Right hindlimb (tissue), 1 donor: ENCODE data around the gene MPP7.
"Not testable (repeated sequence)": the region's sequence is repeated elsewhere in the genome, so short reads cannot be mapped to it uniquely, and the experiment has no call there.

Experiments
- DNase-seq: peaks from one replicate; pipeline ENCODE4 v3.0.0-alpha.2; 2018

Gene MPP7

DNA sequence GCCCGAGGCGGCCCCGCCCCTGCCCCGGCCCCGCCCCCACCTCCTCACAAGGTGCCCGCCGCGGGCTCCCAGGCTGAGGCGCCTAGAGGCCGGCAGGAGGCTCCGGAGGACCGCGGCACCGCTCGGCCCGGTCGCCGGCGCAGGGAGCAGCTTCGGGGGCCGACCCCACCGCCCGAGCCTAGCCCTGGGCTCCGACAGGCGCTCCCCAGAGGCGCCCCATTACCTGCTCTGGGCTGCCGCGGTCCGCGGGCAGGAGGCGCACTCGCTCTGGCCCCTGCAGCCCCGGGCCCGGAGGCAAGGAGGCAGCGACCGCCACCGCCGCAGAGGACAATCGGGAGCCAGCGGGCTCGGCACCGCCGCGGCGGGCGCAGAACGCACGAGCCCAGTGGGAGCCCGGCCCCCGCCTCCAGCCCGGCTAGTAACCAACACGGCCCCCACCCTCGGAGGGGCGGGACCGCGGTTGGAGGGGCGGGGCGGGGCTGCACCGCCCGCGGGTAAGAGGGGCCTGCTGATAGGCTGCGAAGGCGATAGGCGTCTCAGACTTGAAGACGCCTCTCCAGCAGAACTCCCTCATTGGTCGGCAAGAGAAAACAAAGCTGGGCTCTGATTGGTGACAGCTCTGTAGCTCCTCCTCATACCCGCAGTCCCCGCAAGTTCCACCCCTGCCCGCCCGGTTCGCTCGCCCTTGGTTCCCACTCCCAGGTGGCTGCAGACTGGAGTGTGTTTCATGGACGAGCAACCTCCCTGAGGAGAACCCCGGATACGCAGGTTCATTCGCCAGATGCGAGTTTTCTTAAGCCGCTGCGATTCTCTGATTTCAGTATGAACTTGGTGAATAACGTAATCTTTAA, at the start of gene MPP7:
MPP7 (minus strand) TSS at position 427 of the 851 bp plus-strand sequence. CDS start 64,460 bp downstream, outside the sequence.
- DNase-seq, result peak; percentile 98

DNA sequence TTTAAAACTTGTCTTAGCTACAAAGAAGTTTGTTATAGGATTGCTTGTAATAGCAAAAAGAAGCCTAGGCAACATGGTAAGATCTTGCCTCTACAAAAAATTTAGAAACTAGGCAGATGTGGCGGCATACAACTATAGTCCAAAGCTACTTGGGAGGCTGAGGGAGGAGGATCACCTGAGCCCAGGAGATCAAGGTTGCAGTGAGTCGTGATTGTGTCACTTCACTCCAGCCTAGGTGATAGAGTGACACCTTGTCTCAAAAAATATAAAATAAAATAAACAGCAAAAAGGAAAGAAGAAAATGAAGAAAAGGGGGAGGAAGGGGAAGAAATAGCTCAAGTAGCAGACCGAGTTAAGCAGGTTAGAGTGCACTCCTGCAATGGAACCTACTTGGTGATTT, 47.0 kb upstream of the MPP7 start:
- no peak for DNase-seq

DNA sequence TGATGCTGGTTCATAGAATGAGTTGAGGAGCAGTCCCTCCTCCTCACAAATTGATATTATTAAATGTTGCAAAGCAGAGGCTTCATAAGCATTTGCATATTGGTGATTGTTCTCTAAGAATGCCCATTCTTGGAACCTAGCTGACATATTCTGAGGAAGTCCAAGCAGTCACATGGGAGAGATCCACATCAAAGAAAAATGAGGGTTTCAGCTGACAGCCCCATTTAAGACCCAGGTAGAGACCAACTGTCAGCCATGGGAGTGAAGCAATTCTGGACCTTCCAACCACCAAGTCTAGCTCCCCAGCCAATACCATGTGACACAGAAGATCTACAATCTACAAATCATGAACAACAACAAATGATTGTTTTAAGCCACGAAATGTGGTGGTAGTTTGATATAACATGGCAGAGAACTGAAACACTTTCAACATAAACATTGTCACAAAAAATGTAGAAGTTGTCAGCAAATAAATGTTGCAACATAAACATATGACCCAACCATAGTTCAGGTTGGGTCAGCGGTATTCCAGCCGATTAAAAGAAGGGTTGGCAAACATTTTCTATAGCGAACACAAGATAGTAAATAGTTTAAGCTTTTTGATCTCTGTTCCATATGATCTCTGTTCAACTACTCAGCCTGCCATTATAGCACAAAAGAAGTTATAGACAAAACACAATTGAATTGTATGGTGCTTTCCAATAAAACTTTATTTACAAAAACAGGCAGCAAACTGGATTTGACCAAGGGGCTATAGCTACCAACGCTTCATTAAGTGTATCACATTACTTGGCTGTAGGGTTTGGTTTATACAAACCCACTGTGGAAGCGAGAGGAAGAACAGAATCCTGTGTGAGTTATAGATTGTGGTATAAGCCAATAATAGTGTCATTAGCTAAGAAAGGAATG, 41.4 kb upstream of the MPP7 start:
- no peak for DNase-seq

DNA sequence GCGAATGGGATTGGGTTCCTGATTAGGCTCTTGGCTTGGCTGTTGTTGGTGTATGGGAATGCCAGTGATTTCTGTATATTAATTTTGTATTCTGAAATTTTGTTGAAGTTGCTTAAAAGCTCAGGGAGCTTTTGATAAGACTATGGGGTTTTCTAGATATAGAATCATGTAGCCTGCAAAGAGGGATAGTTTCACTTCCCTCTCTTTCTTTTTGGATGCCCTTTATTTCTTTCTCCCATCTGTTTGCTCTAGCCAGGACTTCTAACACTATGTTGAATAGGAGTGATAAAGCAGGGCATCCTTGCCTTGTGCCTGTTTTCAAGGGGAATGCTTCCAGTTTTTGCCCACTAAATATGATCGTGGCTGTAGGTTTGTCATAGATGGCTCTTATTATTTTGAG, 40.4 kb upstream of the MPP7 start:
- DNase-seq, result no peak

DNA sequence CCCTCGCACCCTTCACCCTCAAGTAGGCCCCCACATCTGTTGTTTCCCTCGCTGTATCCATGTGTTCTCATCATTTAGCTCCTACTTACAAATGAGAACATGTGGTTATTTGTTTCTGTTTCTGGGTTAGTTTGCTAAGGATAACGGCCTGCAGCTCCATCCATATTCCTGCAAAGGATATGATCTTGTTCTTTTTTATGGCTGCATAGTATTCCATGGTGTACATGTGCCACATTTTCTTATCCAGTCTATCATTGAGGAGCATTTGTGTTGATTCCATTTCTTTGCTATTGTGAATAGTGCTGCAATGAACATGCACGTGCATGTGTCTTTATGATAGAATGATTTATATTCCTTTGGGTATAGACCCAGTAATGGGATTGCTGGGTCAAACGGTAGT, 38.8 kb upstream of the MPP7 start:
- DNase-seq, result not testable (repeated sequence)

DNA sequence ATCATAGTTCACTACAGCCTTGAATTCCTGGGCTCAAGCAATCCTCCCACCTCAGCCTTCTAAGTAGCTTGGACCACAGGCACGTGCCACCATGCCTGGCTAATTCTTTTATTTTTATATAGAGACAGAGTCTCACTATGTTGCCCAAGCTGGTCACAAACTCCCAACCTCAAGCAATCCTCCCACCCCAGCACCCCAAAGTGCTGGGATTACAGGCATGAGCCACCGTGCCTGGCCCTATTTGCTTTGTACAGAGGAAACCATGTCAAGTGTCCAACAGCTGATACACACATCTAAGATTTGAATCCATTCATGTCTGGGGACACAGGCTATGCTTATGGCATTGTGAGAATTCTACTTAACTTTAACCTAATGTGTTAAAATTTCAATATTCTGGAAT, 29.9 kb upstream of the MPP7 start:
- no peak for DNase-seq

DNA sequence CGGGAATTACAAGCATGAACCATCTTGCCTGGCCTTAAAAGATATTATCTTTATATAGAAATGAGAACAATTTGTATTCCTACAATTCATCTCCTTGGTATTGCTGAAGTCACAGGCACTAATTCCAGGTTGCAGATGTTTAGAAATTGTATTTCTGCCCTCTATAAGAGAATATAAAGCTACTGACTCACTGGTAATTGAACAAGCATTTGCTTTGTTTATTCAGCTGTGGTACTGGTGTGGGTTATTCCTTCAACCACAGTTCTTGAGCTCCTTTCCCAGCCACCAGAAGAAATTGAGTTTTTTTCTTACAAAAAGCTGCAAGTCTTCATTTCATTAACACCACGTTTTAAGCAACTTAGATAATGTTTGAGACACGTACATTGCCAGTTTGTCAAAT, 29.0 kb upstream of the MPP7 start:
- no peak for DNase-seq

DNA sequence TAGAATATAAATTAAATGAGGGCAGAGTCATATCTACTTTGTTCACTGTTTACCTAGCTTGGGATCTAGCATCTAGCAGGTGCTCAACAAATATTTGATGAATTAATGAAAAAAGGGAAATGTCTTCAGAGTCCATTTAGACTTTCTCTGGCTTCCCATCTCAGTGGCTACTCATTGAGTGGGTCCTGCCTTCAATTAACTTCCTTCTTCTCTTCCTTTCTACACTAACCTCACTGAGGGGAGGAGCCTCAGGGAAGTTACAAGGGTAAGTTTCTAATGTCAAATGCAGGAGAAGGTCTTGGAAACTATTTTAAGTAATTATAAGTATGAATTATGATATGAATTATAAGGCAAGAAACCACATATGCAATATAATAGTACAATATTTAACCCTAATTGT, 28.2 kb upstream of the MPP7 start:
- DNase-seq, result no peak

DNA sequence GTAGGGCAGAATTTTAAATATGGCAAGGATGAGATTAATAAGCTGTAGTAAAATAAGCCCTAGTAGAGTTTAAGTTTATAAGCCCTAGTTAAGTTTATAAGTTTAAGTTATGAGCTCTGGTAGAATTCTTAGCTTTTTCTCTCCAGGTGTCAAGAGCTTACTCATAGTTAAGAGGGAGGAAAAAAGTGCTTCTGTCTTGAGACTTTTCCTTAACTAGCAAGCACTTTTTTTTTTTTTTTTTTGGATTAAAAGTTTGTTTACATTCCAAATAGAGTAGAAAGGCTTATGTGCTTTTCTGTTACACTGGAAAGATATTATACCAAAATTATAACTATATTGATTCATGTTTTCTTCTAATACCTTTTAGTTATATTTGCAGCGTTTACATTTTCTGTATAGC, 25.5 kb upstream of the MPP7 start:
- no peak for DNase-seq

DNA sequence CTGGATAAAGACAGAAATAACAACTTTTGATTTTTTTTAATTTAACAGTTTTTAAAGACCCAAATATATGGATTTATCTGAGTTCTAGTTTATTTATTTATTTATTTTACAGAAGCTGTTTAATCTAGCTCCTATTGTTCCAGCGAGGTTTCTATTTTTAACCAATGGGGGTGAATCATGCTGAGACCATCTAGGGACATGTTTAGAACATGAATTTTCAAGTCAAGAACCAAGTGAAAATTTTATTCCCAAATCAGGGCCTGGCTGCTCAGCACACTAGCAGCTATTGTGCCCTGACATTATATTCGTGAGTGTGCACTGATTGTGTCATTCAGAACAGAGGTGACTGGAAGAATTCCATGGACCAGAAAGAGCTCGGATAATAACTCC, 24.6 kb upstream of the MPP7 start:
- DNase-seq, result no peak

DNA sequence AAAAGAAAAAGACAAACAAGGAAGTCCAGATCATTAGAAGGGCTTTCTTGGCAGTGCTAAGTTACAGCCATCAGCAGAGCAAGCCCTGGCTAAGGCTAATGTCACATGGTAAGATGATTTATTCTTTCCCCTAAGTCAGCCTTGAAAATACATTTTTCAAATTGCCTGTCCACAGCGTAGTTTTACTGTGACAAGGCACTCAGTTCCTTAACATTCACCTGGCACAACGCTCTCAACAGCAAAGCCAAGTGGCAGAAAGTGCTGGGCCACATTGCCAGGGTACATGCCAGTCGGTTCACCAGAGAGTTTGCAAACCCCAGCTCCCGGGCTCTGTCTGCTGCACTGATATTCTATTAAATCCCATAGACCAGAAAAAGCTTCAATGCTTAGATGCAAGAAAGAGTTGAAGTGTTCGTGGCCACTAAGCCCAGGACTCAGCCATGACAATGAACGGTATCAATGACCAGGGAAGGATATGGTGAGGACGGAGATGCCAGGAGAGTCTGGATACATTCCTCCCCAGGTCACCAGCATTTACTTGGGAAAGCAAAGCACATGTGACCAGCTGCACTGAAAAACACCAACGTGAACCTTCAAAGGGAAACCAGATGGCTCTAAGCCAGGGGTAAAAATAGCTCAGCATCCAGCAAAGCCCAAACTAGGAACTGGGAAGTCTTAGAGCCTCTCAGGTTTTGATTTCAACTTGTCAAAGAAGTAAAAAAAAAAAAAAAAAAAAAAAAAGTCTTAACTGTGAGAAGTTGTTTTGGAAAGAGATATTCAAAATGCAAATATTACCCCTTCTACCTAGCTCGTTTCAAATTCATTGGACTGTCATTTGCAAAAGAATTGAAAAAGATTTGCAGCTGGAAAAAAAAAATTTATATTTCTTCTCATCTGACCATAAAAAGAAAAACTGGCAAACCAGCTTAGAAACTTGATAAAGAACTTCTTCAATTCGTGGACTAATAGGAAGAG, 23.9 kb upstream of the MPP7 start:
- peak; percentile 68 for DNase-seq

DNA sequence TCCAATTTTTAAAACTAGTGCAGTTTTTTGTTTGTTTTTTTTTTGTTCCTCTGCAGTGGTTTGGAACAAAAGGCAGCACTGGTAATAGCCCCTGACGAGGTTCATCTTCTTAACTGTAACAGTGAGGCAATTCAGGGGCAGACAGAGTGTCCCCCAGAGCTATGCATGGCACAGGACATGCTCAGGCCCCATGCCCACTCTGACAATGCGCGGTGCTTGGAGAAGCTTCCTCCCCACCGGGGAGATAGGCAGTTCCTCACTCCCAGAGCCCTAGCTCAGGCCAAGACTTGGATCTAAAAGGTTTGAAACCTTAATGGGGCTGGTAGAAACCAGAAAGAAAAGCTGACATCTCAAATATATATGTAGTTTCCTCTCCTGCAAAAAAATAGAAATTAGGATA, 17.9 kb upstream of the MPP7 start:
- no peak for DNase-seq

DNA sequence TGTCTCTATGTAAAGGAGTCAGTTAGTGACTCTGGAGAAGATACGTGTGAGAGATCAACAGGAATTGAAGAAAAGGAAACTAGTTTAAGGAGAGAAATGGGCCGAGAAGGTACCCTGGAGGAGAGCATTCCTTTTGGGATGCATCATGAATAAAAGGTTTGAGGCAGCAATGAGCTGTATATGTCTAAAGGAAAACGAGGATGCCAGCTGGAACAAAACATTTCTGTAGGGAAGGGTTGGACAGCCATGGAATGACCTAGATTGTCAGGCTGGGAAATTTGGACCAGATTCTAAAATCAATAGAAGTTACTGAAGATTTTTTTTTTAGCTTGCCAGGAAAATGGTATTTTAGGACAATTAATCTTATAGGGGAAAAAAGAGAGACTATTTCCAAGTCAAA, 17.2 kb upstream of the MPP7 start:
- DNase-seq, result no peak

DNA sequence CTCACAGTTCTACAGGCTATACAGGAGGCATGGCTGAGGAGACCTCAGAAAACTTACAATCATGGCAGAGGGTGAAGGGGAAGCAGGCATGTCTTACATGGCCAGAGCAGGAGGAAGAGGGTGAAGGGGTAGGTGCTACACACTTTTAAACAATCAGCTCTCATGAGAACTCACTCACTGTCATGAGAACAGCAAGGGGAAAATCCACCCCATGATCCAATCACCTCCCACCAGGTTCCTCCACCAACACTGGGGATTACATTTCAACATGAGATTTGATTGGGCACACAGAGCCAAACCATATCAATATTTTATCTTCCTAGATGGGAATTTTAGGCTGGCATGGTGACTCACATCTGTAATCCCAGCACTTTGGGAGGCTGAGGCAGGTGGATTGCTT, 16.2 kb upstream of the MPP7 start:
- DNase-seq, result not testable (repeated sequence)

DNA sequence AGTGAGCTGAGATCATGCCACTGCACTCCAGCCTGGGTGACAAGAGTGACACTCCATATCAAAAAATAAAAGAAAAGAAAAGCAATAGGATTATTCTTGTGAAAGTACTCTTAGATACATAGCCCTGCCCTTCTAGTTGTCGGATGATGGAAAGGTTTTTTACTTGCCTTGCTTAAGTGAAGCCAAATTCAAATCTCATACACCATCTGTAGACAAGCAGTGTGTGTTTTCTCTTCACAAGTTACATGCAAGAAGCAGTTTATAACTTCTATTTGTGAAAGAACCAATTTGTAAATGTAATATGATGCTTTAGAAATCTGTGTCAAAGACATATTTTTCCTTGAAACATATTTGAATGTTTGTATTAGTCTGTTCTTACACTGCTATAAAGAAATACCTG, 15.8 kb upstream of the MPP7 start:
- DNase-seq, result no peak

DNA sequence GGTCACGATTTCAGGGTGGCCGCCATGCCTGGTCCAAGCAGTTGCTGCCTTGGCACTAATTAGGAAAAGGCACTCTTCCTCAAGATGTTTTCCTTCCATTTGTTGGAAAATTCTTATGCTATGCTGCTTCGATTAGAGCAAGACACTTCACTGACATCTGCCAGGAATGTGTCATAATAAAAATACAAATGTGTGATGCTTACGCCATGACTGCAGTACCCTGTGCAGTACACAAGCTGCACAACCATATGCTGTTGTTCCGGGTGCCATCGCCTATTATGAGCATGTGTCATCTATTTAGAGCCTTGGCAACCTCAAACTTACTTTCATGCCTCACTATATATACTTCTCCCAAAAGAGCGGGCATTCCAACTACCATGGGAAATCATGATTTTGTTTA, 14.9 kb upstream of the MPP7 start:
- no peak for DNase-seq

DNA sequence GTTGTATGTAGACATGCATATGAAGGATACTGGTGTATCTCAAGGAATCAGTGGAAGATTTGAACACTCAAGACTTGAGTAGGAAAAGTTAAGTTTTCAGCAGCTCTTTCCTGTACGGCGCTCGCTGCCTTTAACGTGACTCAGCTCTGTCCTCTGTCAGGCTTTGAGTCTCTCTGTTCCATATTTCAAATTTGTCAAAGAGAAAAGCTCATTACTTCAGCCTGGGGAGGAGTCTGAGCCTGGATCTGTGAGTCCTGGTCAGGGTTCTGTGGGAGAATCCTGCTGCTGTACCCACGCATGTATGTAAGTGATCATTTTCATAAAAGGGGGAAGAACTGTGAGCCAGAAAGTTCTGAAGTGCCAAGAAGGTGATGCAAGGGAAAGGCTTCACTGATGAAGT, 13.8 kb upstream of the MPP7 start:
- no peak for DNase-seq

DNA sequence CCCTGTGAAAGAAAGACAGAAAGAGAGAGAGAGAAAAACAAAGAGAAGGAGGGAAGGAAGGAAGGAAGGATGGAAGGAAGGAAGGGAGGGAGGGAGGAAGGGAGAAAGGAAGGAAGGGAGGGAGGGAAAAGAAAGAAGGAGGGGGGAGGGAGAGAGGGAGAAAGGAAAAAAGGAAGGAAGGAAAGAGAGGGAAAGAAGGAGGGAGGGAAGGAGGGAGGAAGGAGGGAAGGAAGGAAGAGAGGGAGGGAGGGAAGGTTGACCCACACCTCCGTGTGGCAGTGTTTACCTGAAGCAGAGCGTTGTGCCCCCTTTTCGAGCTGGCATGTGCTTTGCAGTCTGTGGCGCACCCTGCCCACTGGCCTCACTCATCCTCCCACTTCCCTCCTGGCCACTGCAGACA, 12.3 kb upstream of the MPP7 start:
- no peak for DNase-seq

DNA sequence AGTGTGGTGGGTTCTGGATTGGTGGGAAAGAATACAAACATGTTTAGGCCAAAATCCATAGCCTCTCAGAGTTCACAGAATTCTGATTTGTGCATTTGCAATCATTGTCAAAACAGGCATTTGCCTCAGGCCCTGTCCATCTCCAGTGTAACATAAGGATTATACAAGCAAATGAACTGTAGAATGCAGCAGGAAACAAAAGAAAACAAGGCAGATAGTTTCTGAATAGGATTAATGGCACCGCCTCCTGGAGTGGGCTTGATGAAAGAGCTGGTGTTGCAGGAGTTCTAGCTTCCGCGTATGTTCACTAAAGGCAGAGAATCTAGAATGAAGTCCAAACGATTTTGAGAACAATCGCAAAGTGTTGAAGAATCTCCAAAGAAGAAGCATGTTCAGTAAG, 11.3 kb upstream of the MPP7 start:
- DNase-seq, result no peak

DNA sequence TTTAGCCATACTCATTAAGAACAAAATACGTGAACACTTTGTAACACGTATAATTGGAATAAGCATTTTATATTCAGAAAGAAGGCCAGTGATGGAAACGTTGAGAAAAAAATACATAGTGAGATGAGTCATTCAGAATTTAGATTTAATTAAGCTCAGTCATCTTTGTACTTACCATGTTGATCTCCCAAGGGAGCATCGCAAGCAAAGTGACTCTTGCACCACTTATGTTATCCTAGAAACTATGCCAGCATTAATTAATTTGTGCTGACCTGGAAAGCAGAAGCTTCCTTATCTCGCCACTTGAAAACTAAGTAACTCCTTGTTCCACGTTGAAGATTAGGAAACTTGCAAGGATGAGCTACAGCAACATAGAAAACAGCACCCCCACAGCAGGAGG, 9.7 kb upstream of the MPP7 start:
- DNase-seq, result no peak

DNA sequence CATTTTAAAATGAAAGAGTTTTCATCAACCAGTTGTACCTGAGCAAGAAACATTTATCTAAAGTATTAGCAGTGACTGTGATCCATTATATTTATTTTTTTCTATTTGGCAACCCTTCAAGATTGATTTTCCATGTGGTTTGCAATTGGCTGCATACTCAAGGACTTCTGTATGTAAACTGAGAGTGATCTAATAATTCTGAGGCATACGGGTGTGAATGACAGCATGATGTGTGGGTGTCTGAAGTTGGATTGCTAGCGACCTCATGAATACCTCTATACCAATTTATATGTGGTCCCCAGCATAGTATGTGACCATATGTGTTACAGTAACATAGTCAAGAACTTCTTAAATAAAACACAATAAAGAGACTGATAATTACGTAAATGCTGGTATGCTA, 8.2 kb upstream of the MPP7 start:
- no peak for DNase-seq

DNA sequence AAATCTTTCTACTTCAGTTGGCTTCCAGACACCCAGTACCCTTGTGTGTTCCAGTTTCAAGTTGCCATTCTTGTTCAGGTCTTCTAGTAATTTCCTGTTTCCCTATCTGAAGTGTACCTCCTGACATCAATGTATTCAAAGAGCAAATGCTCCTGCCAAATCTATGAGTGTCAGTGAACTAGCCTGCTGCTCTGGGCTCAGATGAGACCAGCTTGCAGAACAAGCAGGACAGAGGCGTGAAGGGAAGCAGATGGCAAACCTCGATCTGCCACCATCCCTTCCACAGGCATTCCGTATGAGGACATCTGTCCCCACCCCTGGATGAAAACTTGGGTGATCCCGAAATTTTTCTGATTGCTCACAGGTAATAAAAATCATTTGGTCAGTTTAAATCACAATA, 4.4 kb upstream of the MPP7 start:
- DNase-seq, result no peak

DNA sequence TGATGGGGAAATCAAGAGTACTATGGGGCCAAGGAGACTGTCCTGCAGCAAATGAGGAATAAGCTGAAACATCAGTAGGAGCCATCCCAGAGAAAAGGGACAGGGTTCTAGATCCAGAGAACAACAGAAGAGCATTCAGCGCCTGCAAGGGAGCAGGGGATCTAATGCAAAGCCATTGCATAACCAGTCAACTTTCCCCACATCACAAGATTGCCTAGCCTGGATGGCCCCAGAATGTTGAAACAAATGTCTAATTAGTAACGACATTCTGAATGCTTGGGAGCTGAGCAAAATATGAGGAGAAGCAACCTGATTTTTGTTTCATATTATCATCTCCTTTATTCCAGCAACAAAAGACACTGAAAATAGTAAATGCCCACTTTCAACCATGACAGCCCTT, 2.7 kb upstream of the MPP7 start:
- no peak for DNase-seq
